Kidney capillary endothelial cell (primary cell): ENCODE measurements around the gene MAGI2.
A peak's percentile ranks its signal among the peaks of the same experiment; 100 is the strongest.

Source experiments
- DNase-seq: peaks from one replicate; pipeline ENCODE4 v3.0.0-alpha.2; 2018; ENCODE audit warnings: low spot score

Gene MAGI2

GRCh38 chr7:78081344-78081743 lies 1372.1 kb downstream of the MAGI2 start:
- no peak for DNase-seq

GRCh38 chr7:78080811-78081210 lies 1372.7 kb downstream of the MAGI2 start:
- DNase-seq: no peak

DNA sequence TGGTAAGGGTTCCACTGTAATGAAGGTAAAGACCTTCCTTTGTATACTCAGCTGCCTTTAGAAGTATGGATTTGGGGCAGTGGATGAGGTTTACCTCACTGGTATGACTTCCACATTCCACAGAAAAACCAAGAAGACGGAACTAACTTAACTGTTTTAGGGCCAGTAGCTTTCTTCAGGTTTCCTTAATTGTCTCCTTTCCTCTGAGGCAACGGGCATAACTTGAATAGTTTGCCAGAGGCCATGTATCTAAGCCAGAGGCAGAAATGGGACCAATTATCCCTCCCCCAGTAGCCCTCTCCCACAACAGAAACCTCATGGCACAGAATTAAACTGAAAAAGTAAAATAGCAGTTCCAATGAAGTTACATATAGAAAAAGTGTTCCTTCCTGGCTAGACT lies 1373.2 kb downstream of the MAGI2 start:
- no peak for DNase-seq

GRCh38 chr7:78074713-78075112 lies 1378.8 kb downstream of the MAGI2 start:
- DNase-seq: no peak

GRCh38 chr7:78073609-78074382 lies 1379.7 kb downstream of the MAGI2 start:
- no peak for DNase-seq

DNA sequence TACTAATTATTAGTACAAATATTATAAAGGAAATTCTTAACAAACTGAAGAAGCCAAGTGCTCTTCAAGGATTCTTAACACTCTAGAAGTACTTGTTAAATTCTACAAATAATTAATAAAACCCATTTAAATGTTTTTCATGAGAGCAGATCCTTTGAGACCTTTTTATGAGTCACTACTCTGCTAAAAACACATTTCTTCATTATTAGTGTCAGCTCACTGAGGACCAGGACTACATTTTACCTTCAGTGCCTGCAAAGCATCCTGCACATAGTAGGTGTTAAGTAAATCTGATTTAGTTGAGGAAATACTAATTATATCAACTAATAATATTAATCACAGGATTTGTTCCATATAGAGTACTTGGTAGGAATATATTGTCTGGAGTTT lies 1381.3 kb downstream of the MAGI2 start:
- no peak for DNase-seq

DNA sequence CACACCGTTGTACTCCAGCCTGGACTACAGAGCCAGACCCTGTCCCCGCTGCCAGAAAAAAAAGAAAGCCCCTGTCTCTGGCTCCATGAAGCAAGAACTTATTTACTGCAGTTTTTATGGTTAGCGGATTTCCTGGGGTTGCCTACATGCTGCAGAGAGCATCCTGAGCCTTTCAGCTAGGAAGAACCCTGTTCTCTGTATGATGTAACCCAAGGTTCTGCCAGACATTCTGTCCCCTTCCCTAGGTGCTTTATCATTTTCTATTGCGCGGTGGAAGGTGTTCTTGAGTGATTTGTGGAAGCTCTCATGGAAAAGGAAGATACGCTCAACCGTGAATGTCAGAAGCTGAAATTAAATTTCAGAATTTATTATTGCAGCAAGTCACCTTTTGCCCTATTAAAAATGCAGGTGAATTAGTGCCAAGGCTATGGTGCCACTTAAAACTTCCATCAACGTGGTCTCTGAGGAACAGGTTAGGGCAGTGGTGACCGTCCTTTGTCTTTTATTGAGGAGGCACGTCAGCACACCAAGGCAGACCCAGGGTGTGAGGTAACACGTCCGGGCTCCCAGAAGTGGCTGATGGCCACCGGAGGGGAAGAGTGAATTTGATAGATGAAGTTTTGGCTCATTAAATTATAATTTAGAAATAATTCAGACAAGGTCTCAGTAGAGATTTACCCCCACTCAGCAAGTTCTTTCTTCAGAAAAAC lies 1381.8 kb downstream of the MAGI2 start:
- DNase-seq: no peak

DNA sequence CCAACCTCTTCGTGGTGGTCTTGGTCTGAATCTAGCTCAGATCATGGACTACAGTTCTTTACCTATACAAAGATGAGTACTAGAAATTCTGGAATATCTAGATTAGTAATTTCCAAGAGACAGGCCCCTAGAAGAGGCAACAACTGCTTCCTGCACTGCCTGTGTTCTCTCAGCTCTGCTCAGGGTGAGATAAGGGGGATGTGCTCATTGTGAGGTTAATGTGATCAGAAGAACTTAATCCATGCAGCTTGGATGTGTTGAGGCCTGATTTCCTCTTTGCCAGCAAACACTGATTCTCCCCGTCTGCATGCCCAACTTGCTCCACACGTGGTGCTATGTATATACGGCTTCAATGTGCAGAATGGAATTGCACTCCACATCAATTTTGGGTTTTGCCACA lies 1386.9 kb downstream of the MAGI2 start:
- DNase-seq: no peak

DNA sequence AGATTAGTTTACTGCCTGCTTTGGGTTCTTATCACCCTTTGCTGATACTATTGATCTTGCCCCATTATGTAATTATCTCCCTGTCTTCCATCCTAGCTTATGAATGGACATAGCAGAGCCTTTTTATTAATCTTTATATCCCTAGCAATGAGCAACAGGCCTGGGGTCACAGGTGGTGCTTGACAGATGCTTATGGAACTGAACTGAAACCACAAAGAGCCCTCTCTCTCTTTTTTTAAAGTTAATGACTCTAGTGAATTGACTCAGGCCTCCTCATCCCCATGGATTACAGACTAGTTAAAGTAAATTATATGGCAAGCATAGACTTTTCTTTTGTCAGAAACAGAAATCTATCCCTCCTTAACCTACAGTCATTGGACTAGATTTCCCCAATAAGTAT lies 1389.7 kb downstream of the MAGI2 start:
- no peak for DNase-seq

DNA sequence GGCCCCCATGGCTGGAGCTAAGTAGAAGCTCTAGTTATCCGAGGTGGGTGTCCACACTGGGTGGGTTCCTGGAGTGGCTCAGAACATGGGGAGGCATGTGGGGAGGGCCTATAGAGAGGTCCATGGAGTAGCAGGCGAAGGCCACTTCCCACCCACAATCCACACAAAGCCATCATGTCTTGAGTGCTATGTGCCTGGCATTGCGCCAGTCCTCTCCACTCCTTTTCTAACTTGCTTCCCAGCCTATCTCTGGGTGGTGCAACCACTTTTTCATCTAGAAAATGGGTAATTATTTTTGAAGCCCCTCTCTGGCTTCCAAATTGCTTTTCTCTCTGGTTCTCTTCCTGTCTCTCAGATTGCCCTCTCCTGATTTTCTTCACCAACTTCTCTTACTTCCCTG lies 1391.3 kb downstream of the MAGI2 start:
- no peak for DNase-seq

GRCh38 chr7:78057571-78057970 lies 1395.9 kb downstream of the MAGI2 start:
- no peak for DNase-seq

- DNase-seq: no peak
Measured at GRCh38 chr7:78055599-78055998, 1397.9 kb downstream of the MAGI2 start.

GRCh38 chr7:78055001-78055573 lies 1398.4 kb downstream of the MAGI2 start:
- DNase-seq: no peak

- no peak for DNase-seq
Measured at GRCh38 chr7:78052112-78052511, 1401.4 kb downstream of the MAGI2 start.

- DNase-seq: no peak
Measured at GRCh38 chr7:78047800-78048199, 1405.7 kb downstream of the MAGI2 start.

GRCh38 chr7:78043159-78043558 lies 1410.3 kb downstream of the MAGI2 start:
- no peak for DNase-seq

DNA sequence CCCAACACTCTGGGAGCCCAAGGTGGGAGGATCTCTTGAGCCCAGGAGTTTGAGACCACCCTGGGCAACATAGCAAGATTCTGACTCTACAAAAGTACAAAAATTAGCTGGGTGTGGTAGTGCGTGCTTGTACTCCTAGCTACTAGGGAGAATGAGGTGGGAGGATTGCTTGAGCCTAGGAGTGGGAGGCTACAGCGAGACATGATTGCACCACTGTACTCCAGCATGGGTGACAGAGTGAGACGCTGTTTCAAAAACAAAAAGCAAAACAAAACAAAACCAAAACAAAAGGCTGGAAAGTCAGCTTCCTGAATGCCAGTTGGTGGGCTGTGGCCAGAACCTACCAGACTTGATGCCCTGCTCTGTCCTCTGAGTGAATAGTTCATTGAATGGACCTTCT lies 1412.0 kb downstream of the MAGI2 start:
- DNase-seq: no peak

DNA sequence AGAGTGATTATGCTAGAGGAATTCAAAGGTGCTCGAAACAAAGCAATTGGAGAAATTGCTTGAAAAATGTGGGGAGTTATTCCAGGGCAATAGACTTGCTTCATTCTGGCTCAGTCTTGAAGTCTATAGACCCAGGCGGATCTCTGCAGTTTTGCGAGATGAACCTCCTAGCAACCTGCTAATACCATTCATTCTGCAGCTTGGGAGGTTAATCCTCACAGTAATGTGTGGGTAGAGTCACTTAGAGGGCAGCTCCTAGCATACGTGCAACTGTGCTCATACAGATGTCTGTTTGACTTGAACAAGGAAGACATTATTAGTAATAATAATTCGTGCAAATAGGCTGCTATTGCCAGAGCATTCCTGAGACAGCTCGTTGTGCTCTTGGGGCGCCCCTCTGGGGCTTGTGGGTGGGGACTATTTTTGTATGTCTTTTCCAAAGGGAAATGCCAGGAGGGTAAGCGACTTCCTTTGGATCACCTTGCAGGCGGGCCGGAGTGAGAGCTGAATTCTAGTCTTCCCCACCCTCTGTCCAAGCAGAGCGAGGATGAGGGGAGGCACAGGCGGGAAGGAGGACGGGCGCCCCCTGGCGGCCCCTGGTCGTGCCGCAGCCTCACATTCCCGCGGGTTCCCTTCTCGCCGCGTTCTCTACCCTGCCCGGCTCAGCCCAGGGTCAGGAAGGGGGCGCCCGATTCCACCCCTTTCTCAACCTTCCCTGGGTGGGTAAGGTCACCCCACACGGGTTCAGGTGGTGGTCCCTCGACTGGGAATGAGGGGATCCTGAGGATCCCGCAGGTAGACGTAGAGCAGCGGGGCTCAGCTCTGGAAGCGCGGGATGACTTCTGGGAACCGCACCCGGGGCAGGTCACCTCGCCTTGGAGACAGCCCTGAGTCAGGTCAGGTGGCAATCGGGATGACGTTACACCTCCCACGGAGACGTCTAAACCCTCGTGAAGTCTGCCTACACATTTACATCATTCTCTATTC lies 1413.4 kb downstream of the MAGI2 start:
- DNase-seq: peak; percentile 30

DNA sequence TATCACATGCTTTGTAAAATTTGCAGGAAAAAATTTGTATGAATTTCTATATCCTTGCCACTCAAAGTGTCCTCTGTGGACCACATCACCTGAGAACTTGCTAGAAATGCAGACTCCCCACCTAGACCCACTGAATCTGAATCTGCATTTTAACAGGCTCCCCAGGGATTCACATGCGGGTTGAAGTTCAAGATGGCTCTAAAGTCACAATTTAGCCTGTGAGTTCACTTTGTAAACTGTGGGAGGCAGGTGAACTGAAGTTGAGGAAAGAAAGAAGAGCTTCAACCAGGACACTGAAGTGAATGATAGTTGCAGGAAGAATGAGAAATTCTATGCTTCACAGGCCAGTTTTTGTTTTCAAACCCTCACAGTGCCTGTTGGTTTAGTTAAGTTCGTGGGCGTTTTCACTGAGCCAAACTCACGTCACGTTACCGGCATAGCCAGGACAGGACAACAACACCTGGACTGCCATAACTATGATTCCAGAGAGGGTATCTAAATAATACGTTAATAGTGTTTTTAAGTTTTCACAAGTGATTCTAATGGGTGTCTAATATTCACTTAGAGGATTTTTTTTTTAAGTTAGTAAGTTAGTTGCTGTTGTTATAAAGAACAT lies 1414.9 kb downstream of the MAGI2 start:
- DNase-seq: no peak

DNA sequence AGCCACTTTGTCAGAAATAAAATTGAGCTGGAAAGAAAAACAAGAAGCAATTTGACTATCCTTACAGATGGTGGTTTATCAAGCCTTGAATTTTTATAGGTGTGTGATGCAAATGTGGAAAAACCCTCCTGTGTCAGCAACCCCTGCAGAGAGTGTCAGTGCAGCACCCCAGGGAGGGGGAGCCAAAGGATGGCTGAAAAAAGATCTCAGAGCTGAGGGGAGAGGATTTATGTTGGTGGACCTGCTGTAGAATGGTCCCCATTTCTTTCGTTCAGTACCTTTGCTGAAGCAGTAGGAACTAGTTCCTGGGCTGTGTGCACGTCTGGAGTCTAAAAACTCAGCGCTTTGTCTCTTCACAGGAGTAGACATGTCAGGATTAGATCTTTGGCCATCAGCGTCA lies 1415.9 kb downstream of the MAGI2 start:
- DNase-seq: no peak

GRCh38 chr7:78033410-78033809 lies 1420.1 kb downstream of the MAGI2 start:
- no peak for DNase-seq

DNA sequence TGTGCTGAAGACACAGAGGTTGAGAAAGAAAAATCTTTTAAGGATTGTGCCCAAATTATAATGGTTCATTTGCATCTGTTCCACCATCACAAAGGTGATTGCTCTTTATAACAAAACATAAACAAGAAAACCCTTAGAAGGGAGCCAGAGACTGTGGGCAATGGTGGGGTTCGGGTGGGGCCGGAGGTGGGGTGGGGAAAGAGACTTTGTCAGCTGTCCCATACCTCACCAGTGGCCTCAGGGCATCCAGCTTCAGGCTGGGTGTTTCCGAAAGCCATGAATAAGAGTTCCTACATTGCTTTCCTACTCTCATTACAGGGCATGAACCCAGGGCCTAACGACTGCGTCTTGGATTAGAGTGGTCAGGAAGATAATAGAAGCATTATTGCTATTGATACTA lies 1427.0 kb downstream of the MAGI2 start:
- no peak for DNase-seq
